Mesenchymal stem cell (in vitro differentiated cells and primary cell): ENCODE results near the gene TUSC2.
"Not testable (repeated sequence)": the region's sequence is repeated elsewhere in the genome, so short reads cannot be mapped to it uniquely, and the experiment has no call there.

Experiments
- DNase-seq: peaks from one replicate; pipeline ENCODE4 v3.0.0-alpha.2; 2013
- H2AFZ ChIP-seq: one replicate; pipeline ENCODE4 v1.6.1; 2013; ENCODE audit warnings: low read depth, mild to moderate bottlenecking, control low read depth, inconsistent platforms, low read length, moderate library complexity
- H2AK5ac ChIP-seq: 2 replicates; pipeline ENCODE4 v1.6.1; 2013; ENCODE audit warnings: low read length, moderate library complexity, mild to moderate bottlenecking, inconsistent platforms; ENCODE audit not compliant: severe bottlenecking
- H2BK120ac ChIP-seq: one replicate; pipeline ENCODE4 v1.6.1; 2013; ENCODE audit warnings: low read depth, mild to moderate bottlenecking, inconsistent platforms, low read length, moderate library complexity
- H2BK12ac ChIP-seq, 2 experiments: one replicate each; pipeline ENCODE4 v1.6.1; 2013; ENCODE audit warnings: inconsistent platforms in 2 of 2, low read length in 2 of 2, mild to moderate bottlenecking in 2 of 2, moderate library complexity in 2 of 2, control low read depth in 1 of 2
- H2BK15ac ChIP-seq: one replicate; pipeline ENCODE4 v1.6.1; 2013; ENCODE audit warnings: mild to moderate bottlenecking, low read depth, inconsistent platforms; ENCODE audit not compliant: poor library complexity, severe bottlenecking
- H2BK5ac ChIP-seq: 2 replicates; pipeline ENCODE4 v1.6.1; 2013; ENCODE audit warnings: low read depth, mild to moderate bottlenecking, low read length, control low read depth, inconsistent platforms; ENCODE audit not compliant: poor library complexity, severe bottlenecking
- H3K14ac ChIP-seq, 2 experiments: one replicate each; pipeline ENCODE4 v1.6.1; 2013; ENCODE audit warnings: inconsistent platforms in 2 of 2, low read length in 2 of 2, control low read depth in 1 of 2, mild to moderate bottlenecking in 1 of 2, moderate library complexity in 1 of 2
- H3K18ac ChIP-seq, 2 experiments: one replicate each; pipeline ENCODE4 v1.6.1; 2013; ENCODE audit warnings: inconsistent platforms in 2 of 2, low read length in 2 of 2, control low read depth in 1 of 2, low read depth in 1 of 2, mild to moderate bottlenecking in 1 of 2
- H3K23ac ChIP-seq, 2 experiments: one replicate each; pipeline ENCODE4 v1.6.1; 2013; ENCODE audit warnings: inconsistent platforms in 2 of 2, low read length in 2 of 2, mild to moderate bottlenecking in 2 of 2, moderate library complexity in 2 of 2, control low read depth in 1 of 2
- H3K27ac ChIP-seq: 2 replicates; pipeline ENCODE4 v1.5.1; 2013; ENCODE audit warnings: mild to moderate bottlenecking, moderate library complexity, low read length, control low read depth, inconsistent platforms; ENCODE audit not compliant: poor library complexity, severe bottlenecking
- H3K27me3 ChIP-seq, 2 experiments: 2 replicates each; pipeline versions ENCODE4 v1.6.1 to v1.7.0; 2013; ENCODE audit warnings: low read length in 2 of 2, mild to moderate bottlenecking in 2 of 2, moderate library complexity in 2 of 2, control low read depth in 1 of 2, inconsistent platforms in 1 of 2; ENCODE audit not compliant: control insufficient read depth in 1 of 2, insufficient read depth in 1 of 2
- H3K36me3 ChIP-seq, 2 experiments: 2 replicates each; pipeline versions ENCODE4 v1.6.1 to v1.7.0; 2013; ENCODE audit warnings: low read length in 2 of 2, control low read depth in 1 of 2, inconsistent platforms in 1 of 2, low read depth in 1 of 2, mild to moderate bottlenecking in 1 of 2; ENCODE audit not compliant: insufficient read depth in 2 of 2, control insufficient read depth in 1 of 2
- H3K4ac ChIP-seq, 2 experiments: one replicate each; pipeline ENCODE4 v1.6.1; 2013; ENCODE audit warnings: inconsistent platforms in 2 of 2, low read length in 2 of 2, mild to moderate bottlenecking in 2 of 2, moderate library complexity in 2 of 2, control low read depth in 1 of 2, low read depth in 1 of 2
- H3K4me1 ChIP-seq: 2 replicates; pipeline ENCODE4 v1.6.1; 2013; ENCODE audit warnings: low read depth, low read length, control low read depth; ENCODE audit not compliant: control insufficient read depth, insufficient read depth
- H3K4me2 ChIP-seq: 2 replicates; pipeline ENCODE4 v1.6.1; 2013; ENCODE audit warnings: low read length, mild to moderate bottlenecking, inconsistent platforms; ENCODE audit not compliant: poor library complexity, severe bottlenecking
- H3K4me3 ChIP-seq, 2 experiments: 2 replicates each; pipeline versions ENCODE4 v1.5.1 to v1.7.0; 2013; ENCODE audit warnings: low read length in 2 of 2, mild to moderate bottlenecking in 2 of 2, control low read depth in 1 of 2, low read depth in 1 of 2; ENCODE audit not compliant: insufficient read depth in 1 of 2
- H3K79me1 ChIP-seq: replicated peaks from 2 replicates; pipeline ENCODE4 v1.6.1; 2013; ENCODE audit warnings: mild to moderate bottlenecking, control low read depth, low read length, inconsistent platforms; ENCODE audit not compliant: poor library complexity, severe bottlenecking
- H3K9ac ChIP-seq: 2 replicates; pipeline ENCODE4 v1.7.0; 2013; ENCODE audit warnings: mild to moderate bottlenecking, low read length, moderate library complexity
- H3K9me3 ChIP-seq: 2 replicates; pipeline ENCODE4 v1.7.0; 2013; ENCODE audit warnings: mild to moderate bottlenecking, low read length; ENCODE audit not compliant: control insufficient read depth
- H4K8ac ChIP-seq: one replicate; pipeline ENCODE4 v1.6.1; 2013; ENCODE audit warnings: inconsistent platforms, mild to moderate bottlenecking, low read length, moderate library complexity
- H4K91ac ChIP-seq: one replicate; pipeline ENCODE4 v1.6.1; 2013; ENCODE audit warnings: mild to moderate bottlenecking, low read length, inconsistent platforms
- WGBS: methylation state at CpG from one replicate; pipeline ENCODE4 v1.1.7; 2013; ENCODE audit warnings: mixed read lengths; 5-methylcytosine and 5-hydroxymethylcytosine counted together

The TUSC2 gene

GRCh38 chr3:50284121-50284520 is 43.9 kb downstream of the TUSC2 start:
- not testable (repeated sequence) for H2BK12ac ChIP-seq, H3K18ac ChIP-seq, H3K4me2 ChIP-seq, H2BK15ac ChIP-seq, H2AFZ ChIP-seq, H3K79me1 ChIP-seq, H3K9ac ChIP-seq, H3K9me3 ChIP-seq, H4K8ac ChIP-seq, H2BK5ac ChIP-seq, H3K27ac ChIP-seq, H3K4me1 ChIP-seq, H4K91ac ChIP-seq, H3K27me3 ChIP-seq, H3K4me3 ChIP-seq, H3K23ac ChIP-seq, H3K4ac ChIP-seq, H2BK120ac ChIP-seq, H3K14ac ChIP-seq, H2AK5ac ChIP-seq, DNase-seq
- H3K36me3 ChIP-seq, result peaks cover 30 to 33% of the 10 kb centered on the region in 2 experiments
- WGBS, result 94% methylated on average over 4 of the region's 6 CpGs

- Histone ChIP-seq H3K36me3 (peaks cover 0 to 5% of the 10 kb centered on the region in 2 experiments), H4K91ac (no peak overlapping the region), H2AK5ac (no peak overlapping the region), H3K27me3 (peaks cover 8 to 23% of the 10 kb centered on the region in 2 experiments), H3K4ac (no peak overlapping the region), H4K8ac (no peak overlapping the region), H2BK5ac (no peak overlapping the region), H3K14ac (no peak overlapping the region), H3K23ac (no peak overlapping the region), H3K4me3 (no peak overlapping the region), H3K79me1 (no peaks in the 10 kb centered on the region), H3K9me3 (no peaks in the 10 kb centered on the region), H2BK120ac (no peak overlapping the region), H3K4me1 (peaks cover 13% of the 10 kb centered on the region), H3K4me2 (no peak overlapping the region), H3K9ac (no peak overlapping the region), H2BK12ac (no peak overlapping the region), H3K27ac (no peak overlapping the region), H2AFZ (no peak overlapping the region), H2BK15ac (no peak overlapping the region), H3K18ac (no peak overlapping the region)
- WGBS, result 96% methylated on average over 3 of the region's 8 CpGs
- DNase-seq, result no peak
Observed at GRCh38 chr3:50279255-50280016, 48.6 kb downstream of the TUSC2 start.

- Histone ChIP-seq H2AK5ac (no peak within 1 kb of the TSS), H2BK15ac (no peak within 1 kb of the TSS), H3K4me2 (no peak within 1 kb of the TSS), H4K91ac (no peak within 1 kb of the TSS), H3K4ac (no peak within 1 kb of the TSS), H3K4me3 (no peak within 1 kb of the TSS), H3K79me1 (no peaks in the 10 kb centered on the region), H2BK120ac (no peak within 1 kb of the TSS), H3K14ac (no peak within 1 kb of the TSS), H3K9ac (no peak within 1 kb of the TSS), H3K36me3 (peaks cover 0 to 5% of the 10 kb centered on the region in 2 experiments), H3K4me1 (peaks cover 14% of the 10 kb centered on the region), H3K27me3 (peaks cover 14 to 29% of the 10 kb centered on the region in 2 experiments), H3K18ac (no peak within 1 kb of the TSS), H2BK12ac (no peak within 1 kb of the TSS), H4K8ac (no peak within 1 kb of the TSS), H2BK5ac (no peak within 1 kb of the TSS), H2AFZ (no peak within 1 kb of the TSS), H3K27ac (no peak within 1 kb of the TSS), H3K9me3 (no peaks in the 10 kb centered on the region), H3K23ac (no peak within 1 kb of the TSS)
- DNase-seq, result no peak
- WGBS, result 56% methylated on average over 2 of the region's 2 CpGs
Observed at GRCh38 chr3:50278880-50279224, 49.2 kb downstream of the TUSC2 start, which contains the start of gene LSMEM2. TSS of gene LSMEM2 (plus strand) at chr3:50279087. CDS start at chr3:50279114, 27 bp downstream.

GRCh38 chr3:50278123-50278879 is 49.7 kb downstream of the TUSC2 start:
- Histone ChIP-seq H4K91ac (no peak overlapping the region), H2BK5ac (no peak overlapping the region), H3K4me2 (no peak overlapping the region), H3K4me1 (peaks cover 15% of the 10 kb centered on the region), H3K4me3 (no peak overlapping the region), H3K79me1 (no peaks in the 10 kb centered on the region), H2BK15ac (no peak overlapping the region), H2BK12ac (no peak overlapping the region), H3K18ac (no peak overlapping the region), H3K4ac (no peak overlapping the region), H3K9me3 (no peaks in the 10 kb centered on the region), H2BK120ac (no peak overlapping the region), H4K8ac (no peak overlapping the region), H3K23ac (no peak overlapping the region), H2AK5ac (no peak overlapping the region), H3K14ac (no peak overlapping the region), H3K9ac (no peak overlapping the region), H2AFZ (no peak overlapping the region), H3K27ac (no peak overlapping the region), H3K27me3 (peaks cover 19 to 31% of the 10 kb centered on the region in 2 experiments), H3K36me3 (peaks cover 0 to 5% of the 10 kb centered on the region in 2 experiments)
- no peak for DNase-seq
- 85% methylated on average over 4 of the region's 4 CpGs for WGBS
